Osteoblast (primary cell): Measurements from ENCODE around the gene SSBP2. TPM values are rescaled to one million over a fixed set of nuclear protein-coding genes. Genes with fewer than 3 reads are reported as not detected.

Experiments used
- DNase-seq: peaks from one replicate; pipeline ENCODE4 v3.0.0; 2011; ENCODE audit warnings: low spot score, mixed read lengths; ENCODE audit not compliant: insufficient read length; ENCODE audit errors: missing footprints
- H2AFZ ChIP-seq: 2 replicates; pipeline ENCODE4 v1.6.0; 2011; ENCODE audit warnings: mild to moderate bottlenecking, low read length
- H3K27ac ChIP-seq: 2 replicates; pipeline ENCODE4 v1.5.1; 2011; ENCODE audit warnings: mild to moderate bottlenecking, low read depth, low read length, moderate library complexity
- H3K27me3 ChIP-seq: 2 replicates; pipeline ENCODE4 v1.6.0; 2012; ENCODE audit warnings: mild to moderate bottlenecking, control low read depth, inconsistent platforms, low read length, moderate library complexity; ENCODE audit not compliant: insufficient read depth
- H3K36me3 ChIP-seq: 2 replicates; pipeline ENCODE4 v1.5.1; 2011; ENCODE audit warnings: mild to moderate bottlenecking, low read length, control low read depth, moderate library complexity; ENCODE audit not compliant: insufficient read depth
- H3K4me1 ChIP-seq: 2 replicates; pipeline ENCODE4 v1.5.1; 2011; ENCODE audit warnings: mild to moderate bottlenecking, low read length, control low read depth, moderate library complexity; ENCODE audit not compliant: insufficient read depth
- H3K4me2 ChIP-seq: 2 replicates; pipeline ENCODE4 v1.6.0; 2011; ENCODE audit warnings: mild to moderate bottlenecking, low read length; ENCODE audit not compliant: insufficient read depth
- H3K4me3 ChIP-seq: fragments of 200-600 bp; sonication (generic); 3 replicates; pipeline ENCODE4 v1.5.1; 2012; ENCODE audit warnings: mild to moderate bottlenecking, low read length, inconsistent platforms; ENCODE audit not compliant: insufficient read depth
- H3K79me2 ChIP-seq: 2 replicates; pipeline ENCODE4 v1.6.0; 2012; ENCODE audit warnings: mild to moderate bottlenecking, low read length, control low read depth, inconsistent platforms; ENCODE audit not compliant: insufficient read depth
- H3K9me3 ChIP-seq: 2 replicates; pipeline ENCODE4 v1.5.1; 2011; ENCODE audit warnings: low read depth, low read length, control low read depth
- H4K20me1 ChIP-seq: 2 replicates; pipeline ENCODE4 v1.6.0; 2012; ENCODE audit warnings: mild to moderate bottlenecking, low read length, control low read depth; ENCODE audit not compliant: insufficient read depth
- total RNA-seq: library from RNA; depleted of rRNA; stranded (reverse); fragments of >200 nt; gene quantifications from 2 replicates; pipeline ENCODE4 v1.2.3, GENCODE V29; 2012
- TF ChIP-seq, protein P1 (sequence below): IDR thresholded peaks from 2 replicates; pipeline ENCODE4 v1.5.1; 2011; ENCODE audit warnings: mild to moderate bottlenecking, low read depth, low read length, moderate library complexity; ENCODE audit errors: extremely low read depth

The SSBP2 gene
- total RNA-seq, 1 donor, result 18.1 TPM

DNA sequence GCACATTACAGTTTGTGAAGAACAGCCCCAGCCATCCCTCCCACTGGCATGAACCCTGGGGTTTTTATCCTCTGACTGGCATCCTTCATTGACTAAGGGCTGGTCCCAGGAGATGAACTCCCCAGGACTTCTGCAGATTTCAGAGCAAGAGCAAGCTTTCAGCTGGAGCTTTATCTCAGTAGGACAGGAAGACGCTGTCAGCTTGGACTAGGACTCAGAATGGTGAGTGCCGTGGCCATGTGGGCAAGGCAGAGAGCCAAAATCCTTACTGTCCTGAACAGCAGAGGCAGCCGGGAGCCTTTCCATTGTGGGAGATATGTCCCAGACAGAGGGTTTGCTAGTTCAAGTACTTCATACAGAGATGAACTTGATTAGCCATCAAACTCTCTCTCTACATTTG is 353.7 kb downstream of the SSBP2 start:
- H3K27me3 ChIP-seq, result no peaks in the 10 kb centered on the region
- H3K4me2 ChIP-seq, result no peak overlapping the region
- peak; percentile 73 for DNase-seq
- no peaks in the 10 kb centered on the region for H3K9me3 ChIP-seq
- no peaks in the 10 kb centered on the region for H3K79me2 ChIP-seq
- H3K4me3 ChIP-seq, result no peak overlapping the region
- H3K27ac ChIP-seq, result no peak overlapping the region
- H3K36me3 ChIP-seq, result no peaks in the 10 kb centered on the region
- H4K20me1 ChIP-seq, result no peaks in the 10 kb centered on the region
- no peak overlapping the region for H2AFZ ChIP-seq
- TF ChIP-seq, protein P1, sequence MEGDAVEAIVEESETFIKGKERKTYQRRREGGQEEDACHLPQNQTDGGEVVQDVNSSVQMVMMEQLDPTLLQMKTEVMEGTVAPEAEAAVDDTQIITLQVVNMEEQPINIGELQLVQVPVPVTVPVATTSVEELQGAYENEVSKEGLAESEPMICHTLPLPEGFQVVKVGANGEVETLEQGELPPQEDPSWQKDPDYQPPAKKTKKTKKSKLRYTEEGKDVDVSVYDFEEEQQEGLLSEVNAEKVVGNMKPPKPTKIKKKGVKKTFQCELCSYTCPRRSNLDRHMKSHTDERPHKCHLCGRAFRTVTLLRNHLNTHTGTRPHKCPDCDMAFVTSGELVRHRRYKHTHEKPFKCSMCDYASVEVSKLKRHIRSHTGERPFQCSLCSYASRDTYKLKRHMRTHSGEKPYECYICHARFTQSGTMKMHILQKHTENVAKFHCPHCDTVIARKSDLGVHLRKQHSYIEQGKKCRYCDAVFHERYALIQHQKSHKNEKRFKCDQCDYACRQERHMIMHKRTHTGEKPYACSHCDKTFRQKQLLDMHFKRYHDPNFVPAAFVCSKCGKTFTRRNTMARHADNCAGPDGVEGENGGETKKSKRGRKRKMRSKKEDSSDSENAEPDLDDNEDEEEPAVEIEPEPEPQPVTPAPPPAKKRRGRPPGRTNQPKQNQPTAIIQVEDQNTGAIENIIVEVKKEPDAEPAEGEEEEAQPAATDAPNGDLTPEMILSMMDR, result no peak
- peaks cover 3% of the 10 kb centered on the region for H3K4me1 ChIP-seq

DNA sequence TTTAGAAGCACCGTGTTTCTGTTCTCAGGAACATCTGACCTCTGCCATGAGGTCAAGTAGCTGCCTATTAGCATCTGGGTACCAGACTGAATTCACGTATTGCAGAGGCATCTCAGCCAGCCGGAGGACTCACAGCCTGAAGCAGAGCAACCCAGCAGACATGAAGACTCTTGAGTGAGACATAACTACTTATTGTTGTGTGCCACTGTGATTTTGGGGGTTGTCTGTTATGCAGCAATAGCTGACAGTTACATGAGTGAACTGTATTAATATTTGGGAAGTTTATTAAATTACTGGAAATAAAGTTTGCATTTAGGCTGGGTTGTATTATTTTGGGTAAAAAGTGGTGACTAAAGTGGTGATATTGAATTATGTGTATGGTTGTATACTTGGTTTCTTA is 355.6 kb downstream of the SSBP2 start:
- Histone ChIP-seq H3K27me3 (peaks cover 8% of the 10 kb centered on the region), H3K79me2 (no peaks in the 10 kb centered on the region), H3K4me1 (peaks cover 3% of the 10 kb centered on the region), H2AFZ (no peak overlapping the region), H3K9me3 (no peaks in the 10 kb centered on the region), H4K20me1 (no peaks in the 10 kb centered on the region), H3K36me3 (no peaks in the 10 kb centered on the region), H3K27ac (no peak overlapping the region), H3K4me3 (no peak overlapping the region), H3K4me2 (no peak overlapping the region)
- DNase-seq, result no peak
- TF ChIP-seq, protein P1, result no peak

DNA sequence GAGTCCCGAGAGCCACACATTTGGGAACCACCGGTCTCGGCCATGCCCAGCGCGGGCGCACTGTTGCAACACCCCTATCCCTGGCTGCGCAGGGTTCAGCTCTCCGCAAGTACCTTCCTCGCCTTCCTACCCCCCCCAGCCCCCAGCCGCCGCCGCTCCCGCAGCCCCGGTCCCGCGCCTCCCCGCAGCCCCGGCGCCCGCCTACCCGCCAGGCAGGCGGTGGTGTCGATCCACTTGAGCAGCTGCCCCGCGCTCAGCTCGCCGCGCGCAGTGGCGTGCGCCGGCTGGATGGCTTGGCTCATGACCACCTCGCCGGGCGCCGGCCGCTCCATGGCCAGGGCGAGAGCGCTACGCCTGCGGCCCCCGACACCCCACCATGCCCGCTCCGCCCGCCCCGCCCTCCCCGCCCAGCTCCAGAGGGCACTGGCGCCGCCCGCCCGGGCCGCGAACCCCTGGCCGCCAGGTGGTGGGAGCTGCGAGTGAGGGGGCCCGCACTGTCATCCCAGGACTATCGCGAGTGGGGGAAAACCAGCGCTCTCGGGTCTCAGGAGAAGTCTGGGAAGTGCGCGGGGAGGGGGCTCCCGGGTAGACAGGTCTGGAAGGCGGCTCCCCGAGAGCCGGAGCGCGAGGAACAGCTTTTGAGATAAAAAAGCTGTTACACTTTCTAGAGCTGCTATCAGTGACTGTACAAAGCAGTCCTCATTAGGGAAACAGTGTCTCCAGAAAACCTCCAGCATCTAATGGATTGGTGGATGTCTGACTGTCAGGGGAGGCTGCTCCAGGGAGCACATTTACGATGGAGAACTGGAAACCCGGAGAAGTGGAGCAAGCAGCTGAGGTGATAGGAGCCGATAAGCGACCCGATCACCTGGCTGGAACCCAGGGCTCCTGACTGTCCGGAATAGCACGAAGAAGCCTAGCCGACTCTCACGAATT is 356.8 kb downstream of the SSBP2 start, which contains the start of gene ACOT12:
Gene ACOT12 (minus strand): TSS at position 352 of the 936 bp plus-strand sequence. CDS start 20 bp downstream, at position 332.
- peak within 1 kb of the TSS; percentile 67 for H3K4me3 ChIP-seq
- no peaks in the 10 kb centered on the region for H4K20me1 ChIP-seq
- no peaks in the 10 kb centered on the region for H3K9me3 ChIP-seq
- H2AFZ ChIP-seq, result peak within 1 kb of the TSS; percentile 80
- no peaks in the 10 kb centered on the region for H3K79me2 ChIP-seq
- peak; percentile 73 for DNase-seq
- H3K36me3 ChIP-seq, result no peaks in the 10 kb centered on the region
- no peak within 1 kb of the TSS for H3K27ac ChIP-seq
- H3K27me3 ChIP-seq, result peaks cover 8% of the 10 kb centered on the region
- H3K4me2 ChIP-seq, result peak within 1 kb of the TSS; percentile 94
- H3K4me1 ChIP-seq, result peaks cover 3% of the 10 kb centered on the region
- TF ChIP-seq, protein P1, result no peak

DNA sequence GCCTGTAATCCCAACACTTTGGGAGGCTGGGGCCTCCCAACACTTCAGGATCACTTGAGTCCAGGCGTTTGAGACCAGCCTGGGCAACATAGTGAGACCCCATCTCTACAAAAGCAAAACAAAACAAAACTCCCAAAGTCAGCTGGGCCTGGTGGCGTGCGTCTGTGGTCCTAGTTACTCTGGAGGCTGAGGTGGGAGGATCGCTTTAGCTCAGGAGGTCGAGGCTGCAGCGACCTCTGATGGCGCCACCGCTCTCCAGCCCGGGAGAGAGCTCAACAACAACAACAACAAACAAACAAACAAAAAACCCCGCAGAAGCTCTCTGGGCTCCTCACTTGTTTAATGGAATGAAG is 357.5 kb downstream of the SSBP2 start:
- DNase-seq, result no peak
- no peak overlapping the region for H3K27ac ChIP-seq
- H3K4me2 ChIP-seq, result peak overlapping the region; percentile 94
- no peaks in the 10 kb centered on the region for H3K79me2 ChIP-seq
- peaks cover 3% of the 10 kb centered on the region for H3K4me1 ChIP-seq
- peak overlapping the region; percentile 60 for H2AFZ ChIP-seq
- no peaks in the 10 kb centered on the region for H4K20me1 ChIP-seq
- H3K36me3 ChIP-seq, result no peaks in the 10 kb centered on the region
- peaks cover 8% of the 10 kb centered on the region for H3K27me3 ChIP-seq
- TF ChIP-seq, protein P1, result no peak
- H3K4me3 ChIP-seq, result peak overlapping the region; percentile 67
- no peaks in the 10 kb centered on the region for H3K9me3 ChIP-seq
